A549 (cell line): ENCODE data around the gene DGAT2L6. TPM values are rescaled to one million over a fixed set of nuclear protein-coding genes. Genes with fewer than 3 reads are reported as not detected.
"Not testable (repeated sequence)": the region's sequence is repeated elsewhere in the genome, so short reads cannot be mapped to it uniquely, and the experiment has no call there.

Experiments
- ATAC-seq, 2 experiments: fragments of 200-7000 bp in 1 of 2; fragments of >200 bp in 1 of 2; cut with Nextera tagmentation in 1 of 2; cut with Tn5 transposase in 1 of 2; 3 replicates each; pipeline versions ENCODE4 v1.8.0 to v1.9.1; 2018 to 2020; ENCODE audit warnings: mild to moderate bottlenecking in 1 of 2, moderate library complexity in 1 of 2
- CTCF ChIA-PET: fragments of 300-600 bp; sonication (Branson Sonifier 250); formaldehyde crosslinking; extraction: SDS; loops from one replicate; lab custom pipeline; 2021; ENCODE audit warnings: antibody characterized with exemption, inconsistent platforms; lab: Yijun Ruan, JAX
- POLR2A ChIA-PET: fragments of 350-600 bp; formaldehyde crosslinking; extraction: SDS; loops from one replicate; lab custom pipeline; 2021; ENCODE audit warnings: antibody characterized with exemption, inconsistent platforms; lab: Yijun Ruan, JAX
- DNase-seq, 2 experiments: peaks; one replicate each; pipeline versions ENCODE4 v3.0.0 to v3.0.0-alpha.2; 2011 to 2016; ENCODE audit warnings: low read depth in 1 of 2, low spot score in 1 of 2
- FAIRE-seq: peaks from 2 replicates; lab custom pipeline; 2011; peaks lifted over from hg19 to GRCh38; lab: Jason Lieb, UNC
- H3K27ac ChIP-seq, 2 experiments: fragments of >200 bp; sonication (Bioruptor Twin); formaldehyde crosslinking; 3 replicates each; pipeline ENCODE4 v1.5.1; 2016 to 2017
- H3K4me1 ChIP-seq: fragments of >200 bp; sonication (Bioruptor Twin); formaldehyde crosslinking; 3 replicates; pipeline ENCODE4 v1.6.1; 2016
- H3K4me2 ChIP-seq: fragments of >200 bp; sonication (Bioruptor Twin); formaldehyde crosslinking; 3 replicates; pipeline ENCODE4 v1.6.1; 2016
- H3K4me3 ChIP-seq: fragments of >200 bp; sonication (Bioruptor Twin); formaldehyde crosslinking; 3 replicates; pipeline ENCODE4 v1.5.1; 2016
- H3K9me3 ChIP-seq: fragments of >200 bp; sonication (Bioruptor Twin); formaldehyde crosslinking; 3 replicates; pipeline ENCODE4 v1.6.1; 2016
- CEBPB ChIP-seq, 2 experiments: fragments of >200 bp in 1 of 2; sonication (Bioruptor Twin) in 1 of 2; formaldehyde crosslinking in 1 of 2; IDR thresholded peaks; 2 replicates each; pipeline ENCODE4 v1.6.1; 2012 to 2016
- CHD2 ChIP-seq: fragments of 150-350 bp; IDR thresholded peaks from 2 replicates; pipeline ENCODE4 v1.6.1; 2014; ENCODE audit warnings: low read length; ENCODE audit not compliant: partially characterized antibody
- EP300 ChIP-seq, 2 experiments: fragments of >200 bp; sonication (Bioruptor Twin); formaldehyde crosslinking; IDR thresholded peaks; 2 replicates in 1 of 2; 3 replicates in 1 of 2; pipeline ENCODE4 v1.6.1; 2016 to 2017
- ESRRA ChIP-seq: fragments of 150-350 bp; IDR thresholded peaks from 2 replicates; pipeline ENCODE4 v1.6.1; 2014; ENCODE audit warnings: mild to moderate bottlenecking, low read length, borderline replicate concordance
- FOSL2 ChIP-seq, 2 experiments: fragments of 450-650 bp in 1 of 2; fragments of >200 bp in 1 of 2; sonication (Bioruptor Twin) in 1 of 2; formaldehyde crosslinking; IDR thresholded peaks; 2 replicates each; pipeline versions ENCODE4 v1.5.0 to v1.6.1; 2016 to 2020; ENCODE audit warnings: mild to moderate bottlenecking in 1 of 2, moderate library complexity in 1 of 2
- FOXS1 ChIP-seq: fragments of 250-450 bp; sonication (Bioruptor Pico); IDR thresholded peaks from 2 replicates; pipeline ENCODE4 v1.5.0; 2020; ENCODE audit warnings: mild to moderate bottlenecking, moderate library complexity
- HOXB13 ChIP-seq: fragments of 250-450 bp; sonication (Bioruptor Pico); IDR thresholded peaks from 2 replicates; pipeline ENCODE4 v1.5.0; 2020; ENCODE audit warnings: low read depth, mild to moderate bottlenecking, moderate library complexity
- JUNB ChIP-seq: fragments of >200 bp; sonication (Bioruptor Twin); formaldehyde crosslinking; IDR thresholded peaks from 2 replicates; pipeline ENCODE4 v1.6.1; 2016
- MAZ ChIP-seq: fragments of 150-350 bp; IDR thresholded peaks from 2 replicates; pipeline ENCODE4 v1.6.1; 2014; ENCODE audit warnings: antibody characterized with exemption, low read depth, low read length, borderline replicate concordance
- MYC ChIP-seq: IDR thresholded peaks from 2 replicates; pipeline ENCODE4 v1.6.1; 2012; ENCODE audit warnings: mild to moderate bottlenecking, inconsistent platforms, low read length, improper control_type of control experiment, borderline replicate concordance
- NPAS2 ChIP-seq: fragments of 250-450 bp; sonication (Bioruptor Pico); IDR thresholded peaks from 2 replicates; pipeline ENCODE4 v1.8.0; 2022; ENCODE audit warnings: mild to moderate bottlenecking, moderate library complexity, borderline replicate concordance
- NR3C1 ChIP-seq: fragments of >200 bp; sonication (Bioruptor Twin); formaldehyde crosslinking; IDR thresholded peaks from 3 replicates; pipeline ENCODE4 v1.6.1; 2017
- PHF8 ChIP-seq: fragments of 200-600 bp; sonication (generic); IDR thresholded peaks from 2 replicates; pipeline ENCODE4 v1.6.1; 2016; ENCODE audit warnings: low read depth, mild to moderate bottlenecking, antibody characterized with exemption, moderate library complexity, borderline replicate concordance
- POLR2AphosphoS2 ChIP-seq: conservative IDR thresholded peaks from 2 replicates; pipeline ENCODE4 v1.6.1; 2012; ENCODE audit warnings: low read length, improper control_type of control experiment, inconsistent platforms
- RARB ChIP-seq: fragments of 250-450 bp; sonication (Bioruptor Pico); IDR thresholded peaks from 2 replicates; pipeline ENCODE4 v1.8.0; 2021; ENCODE audit warnings: mild to moderate bottlenecking, moderate library complexity
- SREBF2 ChIP-seq: fragments of 450-650 bp; IDR thresholded peaks from 2 replicates; pipeline ENCODE4 v1.6.1; 2014; ENCODE audit warnings: mild to moderate bottlenecking, moderate library complexity
- TFCP2L1 ChIP-seq: fragments of 250-450 bp; sonication (Bioruptor Pico); IDR thresholded peaks from 2 replicates; pipeline ENCODE4 v1.5.0; 2021; ENCODE audit warnings: mild to moderate bottlenecking
- TP53 ChIP-seq: fragments of 250-450 bp; sonication (Bioruptor Pico); IDR thresholded peaks from 2 replicates; pipeline ENCODE4 v1.5.0; 2021; ENCODE audit warnings: mild to moderate bottlenecking, moderate library complexity
- ZC3H11A ChIP-seq: fragments of 450-650 bp; IDR thresholded peaks from 2 replicates; pipeline ENCODE4 v1.6.1; 2014; ENCODE audit warnings: antibody characterized with exemption, mild to moderate bottlenecking
- ZFP36 ChIP-seq: fragments of 450-650 bp; IDR thresholded peaks from 2 replicates; pipeline ENCODE4 v1.6.1; 2014; ENCODE audit warnings: borderline replicate concordance; ENCODE audit not compliant: partially characterized antibody
- WGBS: methylation state at CpG from one replicate; pipeline ENCODE4 v1.1.6; 2017; ENCODE audit errors: missing lambda C conversion rate; 5-methylcytosine and 5-hydroxymethylcytosine counted together
- polyA plus RNA-seq, 4 experiments: library from polyadenylated mRNA; depleted of rRNA in 3 of 4; stranded (reverse); fragments of >200 nt; fragmentation: RNase III in 1 of 4; extraction: RNeasy Plus Mini Kit Qiagen cat#74134 plus additional on column Dnase treatment in 1 of 4; gene quantifications; 2 replicates in 3 of 4; 3 replicates in 1 of 4; pipeline ENCODE4 v1.2.3, GENCODE V29; 2011 to 2017

Gene DGAT2L6
- polyA plus RNA-seq, 2 of the 4 experiments (the other 2 are of a cell fraction) = not detected

- CTCF ChIA-PET = no interaction called here
- ATAC-seq (no peak), DNase-seq (no peak), FAIRE-seq (no peak)
- Histone ChIP-seq H3K4me3 (no peak within 1 kb of the TSS), H3K4me2 (no peak within 1 kb of the TSS), H3K9me3 (no peaks in the 10 kb centered on the region), H3K27ac (no peak within 1 kb of the TSS), H3K4me1 (no peaks in the 10 kb centered on the region)
- 25% methylated on average over 1 of the region's 3 CpGs for WGBS
- POLR2A ChIA-PET = no interaction called here
- TF ChIP-seq POLR2AphosphoS2 = no peak
- no peak for TF ChIP-seq NR3C1
- no peak for TF ChIP-seq ZC3H11A
- TF ChIP-seq ESRRA = no peak
- TF ChIP-seq NPAS2 (CRISPR knock-in tag) = no peak
- TF ChIP-seq FOXS1 (CRISPR knock-in tag) = no peak
- TF ChIP-seq EP300 (IDR thresholded peaks at IDR 0.05) = no peak
- TF ChIP-seq CHD2 = no peak
- TF ChIP-seq SREBF2 = no peak
- TF ChIP-seq JUNB = no peak
These were observed 57.1 kb downstream of the DGAT2L6 start, which contains the start of gene AWAT1 for GRCh38 chrX:70234355-70234754. TSS of gene AWAT1 (plus strand) at chrX:70234655. CDS start at chrX:70234696, 41 bp downstream.

- Histone ChIP-seq H3K4me3 (no peak overlapping the region), H3K4me2 (no peak overlapping the region), H3K9me3 (no peaks in the 10 kb centered on the region)
- FAIRE-seq = no peak
- no peak for DNase-seq
- WGBS = 100% methylated on average over 1 of the region's 1 CpG
- no peak for ATAC-seq
- TF ChIP-seq TFCP2L1 (CRISPR knock-in tag) (no peak), MYC (no peak), CEBPB (IDR thresholded peaks at IDR 0.05) (no peak), TP53 (CRISPR knock-in tag) (no peak), HOXB13 (no peak)
- TF ChIP-seq, all 56 proteins: peak for 0
- no peaks in the 10 kb centered on the region for H3K4me1 ChIP-seq
- no peak overlapping the region for H3K27ac ChIP-seq
- CTCF ChIA-PET = no interaction called here
- POLR2A ChIA-PET = no interaction called here
These were observed 63.5 kb downstream of the DGAT2L6 start for GRCh38 chrX:70240751-70241150.

GRCh38 chrX:70241501-70241900 lies 64.2 kb downstream of the DGAT2L6 start:
- TF ChIP-seq POLR2AphosphoS2 = no peak
- no peak for TF ChIP-seq MYC
- no peak for TF ChIP-seq RARB (CRISPR knock-in tag)
- no peak for TF ChIP-seq NR3C1
- TF ChIP-seq NPAS2 (CRISPR knock-in tag) = no peak
- no peak for TF ChIP-seq MAZ
- TF ChIP-seq SREBF2 = no peak
- TF ChIP-seq FOSL2 (IDR thresholded peaks at IDR 0.05) = no peak
- TF ChIP-seq FOSL2 (CRISPR knock-in tag; IDR thresholded peaks at IDR 0.05) = no peak
- TF ChIP-seq ZFP36 = no peak
- no peak for TF ChIP-seq FOXS1 (CRISPR knock-in tag)
- no peak for TF ChIP-seq PHF8
- Histone ChIP-seq H3K4me2 (no peak overlapping the region), H3K9me3 (no peaks in the 10 kb centered on the region), H3K4me3 (no peak overlapping the region), H3K4me1 (no peaks in the 10 kb centered on the region), H3K27ac (no peak overlapping the region)
- ATAC-seq = no peak
- CTCF ChIA-PET = no interaction called here
- WGBS = 50% methylated on average over 2 of the region's 2 CpGs
- FAIRE-seq = no peak
- DNase-seq = no peak
- POLR2A ChIA-PET = no interaction called here

- H3K27ac ChIP-seq, H3K4me1 ChIP-seq, FAIRE-seq, CTCF ChIA-PET, H3K4me3 ChIP-seq, H3K4me2 ChIP-seq, DNase-seq, POLR2A ChIA-PET, H3K9me3 ChIP-seq, ATAC-seq: not testable (repeated sequence)
- 31% methylated on average over 4 of the region's 5 CpGs for whole genome bisulfite sequencing
These were observed 66.3 kb downstream of the DGAT2L6 start for GRCh38 chrX:70243601-70244000.
